Measurements from ENCODE around the gene LRPPRC. TPM values are rescaled to one million over a fixed set of nuclear protein-coding genes. Genes with fewer than 3 reads are reported as not detected.

The LRPPRC gene
- polyA plus RNA-seq, 1 donor: 89.1 TPM

DNA sequence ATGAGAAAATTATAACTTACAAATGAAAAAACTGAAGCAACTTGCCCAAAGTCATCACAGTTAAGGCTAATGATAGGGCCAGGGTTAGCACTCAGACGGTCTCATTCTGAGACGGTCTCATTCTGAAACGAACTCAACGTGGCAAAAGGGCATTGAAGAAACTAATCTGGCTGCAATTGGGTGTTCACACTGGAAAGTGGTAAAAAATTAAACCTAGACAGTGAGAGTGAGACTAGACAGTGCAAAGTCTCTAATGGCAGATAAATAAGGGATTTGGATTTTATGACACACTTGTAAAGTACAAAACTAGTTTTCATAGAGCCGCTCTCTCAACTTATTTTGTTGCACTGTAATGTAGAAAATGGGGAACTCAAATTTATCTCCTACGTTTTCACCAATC, 9.2 kb downstream of the LRPPRC start:
- H3K27ac ChIP-seq (ENCODE audit: low read length): no peak overlapping the region
- peaks cover 4% of the 10 kb centered on the region for H3K4me1 ChIP-seq (ENCODE audit: control insufficient read depth, insufficient read depth, low read length)
- no peak overlapping the region for H3K4me3 ChIP-seq (ENCODE audit: low read length)
- no peaks in the 10 kb centered on the region for H3K27me3 ChIP-seq (ENCODE audit: control insufficient read depth, insufficient read depth, low read length)
- DNase-seq: peak; percentile 18 to 61
- no peaks in the 10 kb centered on the region for H3K9me3 ChIP-seq (ENCODE audit: control insufficient read depth, low read depth, low read length)
- H3K36me3 ChIP-seq (ENCODE audit: control insufficient read depth, insufficient read depth, low read length): peaks cover 12% of the 10 kb centered on the region
- 21% methylated on average over 2 of the region's 6 CpGs for whole genome bisulfite sequencing (ENCODE audit: insufficient coverage, low lambda C conversion rate)

DNA sequence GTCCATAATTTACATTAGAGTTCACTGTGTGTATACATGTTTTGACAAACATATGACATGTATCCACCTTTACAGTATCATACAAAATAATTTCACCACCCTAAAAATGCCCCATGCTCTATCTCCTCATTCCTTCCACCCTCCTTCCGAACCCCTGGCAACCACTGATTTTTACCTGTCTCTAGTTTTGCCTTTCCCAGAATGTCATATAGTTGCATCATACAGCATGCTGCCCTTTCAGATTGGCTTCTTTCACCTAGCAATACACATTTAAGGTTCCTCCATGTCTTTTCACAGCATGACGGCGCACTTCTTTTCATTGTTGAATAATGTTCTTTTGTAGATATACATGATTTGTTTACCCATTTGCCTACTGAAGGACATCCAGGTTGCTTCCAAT, 10.4 kb downstream of the LRPPRC start:
- peaks cover 4% of the 10 kb centered on the region for H3K4me1 ChIP-seq (ENCODE audit: control insufficient read depth, insufficient read depth, low read length)
- H3K4me3 ChIP-seq (ENCODE audit: low read length): no peak overlapping the region
- no peak for DNase-seq
- WGBS (ENCODE audit: insufficient coverage, low lambda C conversion rate): 100% methylated on average over 1 of the region's 3 CpGs
- peaks cover 22% of the 10 kb centered on the region for H3K36me3 ChIP-seq (ENCODE audit: control insufficient read depth, insufficient read depth, low read length)
- H3K27ac ChIP-seq (ENCODE audit: low read length): no peak overlapping the region
- H3K9me3 ChIP-seq (ENCODE audit: control insufficient read depth, low read depth, low read length): no peaks in the 10 kb centered on the region
- H3K27me3 ChIP-seq (ENCODE audit: control insufficient read depth, insufficient read depth, low read length): no peaks in the 10 kb centered on the region

DNA sequence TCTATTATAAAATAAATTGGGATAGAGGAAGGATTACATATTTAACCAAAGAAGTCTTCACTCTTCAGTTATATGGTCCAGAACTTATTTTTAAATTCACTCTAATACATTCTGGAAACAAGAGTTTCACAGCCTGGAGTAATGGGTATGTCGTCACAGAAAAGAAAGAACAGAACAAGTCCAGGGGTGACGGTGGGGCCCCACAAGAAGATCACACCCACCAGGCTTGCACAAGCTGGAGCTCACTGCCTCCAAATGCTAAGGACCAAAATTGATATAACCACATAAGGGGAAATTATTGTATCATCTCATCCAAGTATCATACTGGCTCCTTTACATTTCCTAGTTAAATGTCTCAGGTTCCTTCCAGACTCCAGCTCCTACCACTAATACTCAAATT, 11.3 kb downstream of the LRPPRC start:
- no CpG with 5 or more reads among the region's 2 CpGs for WGBS (ENCODE audit: insufficient coverage, low lambda C conversion rate)
- H3K27ac ChIP-seq (ENCODE audit: low read length): no peak overlapping the region
- H3K4me3 ChIP-seq (ENCODE audit: low read length): no peak overlapping the region
- H3K4me1 ChIP-seq (ENCODE audit: control insufficient read depth, insufficient read depth, low read length): peaks cover 4% of the 10 kb centered on the region
- no peak for DNase-seq
- no peaks in the 10 kb centered on the region for H3K27me3 ChIP-seq (ENCODE audit: control insufficient read depth, insufficient read depth, low read length)
- H3K36me3 ChIP-seq (ENCODE audit: control insufficient read depth, insufficient read depth, low read length): peaks cover 29% of the 10 kb centered on the region
- H3K9me3 ChIP-seq (ENCODE audit: control insufficient read depth, low read depth, low read length): no peaks in the 10 kb centered on the region

DNA sequence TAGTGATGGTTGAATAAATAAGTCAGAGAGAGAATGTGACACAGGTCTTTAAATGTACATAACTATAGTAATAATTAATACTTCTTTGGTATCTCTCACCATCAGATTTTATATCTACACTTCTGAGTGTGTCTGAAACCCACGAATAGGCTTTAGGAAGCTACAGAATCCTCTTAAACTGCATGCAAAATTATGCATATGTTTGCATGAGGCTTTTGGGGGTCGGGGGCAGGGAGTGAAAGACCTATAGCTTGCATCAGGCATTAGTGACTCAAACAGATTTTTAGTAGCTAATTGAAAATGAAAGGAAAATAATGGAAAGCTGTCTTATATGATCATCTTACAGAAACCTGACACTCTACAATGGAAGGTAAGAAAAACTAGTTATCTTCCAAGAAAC, 14.9 kb downstream of the LRPPRC start:
- Histone ChIP-seq H3K27ac (ENCODE audit: low read length) (no peak overlapping the region), H3K4me3 (ENCODE audit: low read length) (no peak overlapping the region), H3K36me3 (ENCODE audit: control insufficient read depth, insufficient read depth, low read length) (peaks cover 31% of the 10 kb centered on the region), H3K27me3 (ENCODE audit: control insufficient read depth, insufficient read depth, low read length) (no peaks in the 10 kb centered on the region), H3K9me3 (ENCODE audit: control insufficient read depth, low read depth, low read length) (no peaks in the 10 kb centered on the region), H3K4me1 (ENCODE audit: control insufficient read depth, insufficient read depth, low read length) (no peaks in the 10 kb centered on the region)
- no peak for DNase-seq
- WGBS (ENCODE audit: insufficient coverage, low lambda C conversion rate): 100% methylated on average over 1 of the region's 2 CpGs

DNA sequence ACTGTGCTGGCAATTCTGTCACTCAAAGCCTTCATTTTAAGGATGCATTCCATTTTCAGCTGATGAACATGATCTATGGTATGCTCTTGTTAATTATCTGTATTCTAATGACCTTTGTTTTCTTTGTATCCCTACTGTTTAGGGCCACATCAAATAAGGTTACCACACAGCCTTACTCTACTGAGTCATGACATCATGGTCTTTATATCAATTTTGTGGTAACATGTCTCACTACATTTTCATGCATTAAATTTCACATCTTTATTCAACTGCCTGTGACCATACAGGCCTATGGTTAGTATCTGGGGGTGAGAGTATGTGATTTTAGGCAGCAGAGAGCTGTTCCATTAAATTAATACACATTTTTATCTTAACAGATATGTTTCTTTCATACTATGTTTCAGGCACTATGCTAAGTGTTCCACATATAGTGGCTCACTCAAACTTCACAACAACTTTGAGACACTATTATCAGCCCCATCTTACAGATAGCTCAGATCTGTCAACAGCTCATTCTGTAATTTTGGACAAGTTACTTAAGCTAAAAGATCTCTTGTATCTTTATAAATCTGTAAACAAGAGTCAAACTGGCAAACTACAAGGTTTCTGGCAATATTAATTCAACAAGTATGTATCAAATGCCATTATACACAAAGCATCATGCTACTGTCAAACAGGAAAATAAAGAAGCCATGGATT, 18.0 kb downstream of the LRPPRC start:
- DNase-seq: no peak
- no peak overlapping the region for H3K4me3 ChIP-seq (ENCODE audit: low read length)
- H3K27ac ChIP-seq (ENCODE audit: low read length): no peak overlapping the region
- H3K27me3 ChIP-seq (ENCODE audit: control insufficient read depth, insufficient read depth, low read length): no peaks in the 10 kb centered on the region
- H3K36me3 ChIP-seq (ENCODE audit: control insufficient read depth, insufficient read depth, low read length): peaks cover 51% of the 10 kb centered on the region
- H3K4me1 ChIP-seq (ENCODE audit: control insufficient read depth, insufficient read depth, low read length): no peaks in the 10 kb centered on the region
- H3K9me3 ChIP-seq (ENCODE audit: control insufficient read depth, low read depth, low read length): no peaks in the 10 kb centered on the region

DNA sequence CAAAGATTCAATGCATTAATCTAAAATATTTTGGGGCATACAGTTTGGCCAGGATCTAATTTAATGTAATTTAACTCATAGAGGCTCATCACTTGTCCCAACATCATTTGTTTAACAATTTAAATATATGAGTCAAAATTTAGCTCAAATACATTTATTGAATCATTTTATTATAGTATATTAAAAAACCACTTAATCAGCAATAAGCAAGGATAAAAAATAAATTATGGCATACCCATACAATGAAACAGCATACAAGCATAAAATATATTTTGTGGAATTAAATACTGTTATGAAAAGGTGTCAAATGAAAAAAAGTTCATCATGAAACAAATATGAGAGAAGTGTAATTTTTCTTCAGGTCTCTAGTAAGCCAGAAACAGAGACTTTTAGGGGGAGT, 34.9 kb downstream of the LRPPRC start:
- Histone ChIP-seq H3K9me3 (ENCODE audit: control insufficient read depth, low read depth, low read length) (no peaks in the 10 kb centered on the region), H3K36me3 (ENCODE audit: control insufficient read depth, insufficient read depth, low read length) (peaks cover 55% of the 10 kb centered on the region), H3K4me3 (ENCODE audit: low read length) (no peak overlapping the region), H3K27me3 (ENCODE audit: control insufficient read depth, insufficient read depth, low read length) (no peaks in the 10 kb centered on the region), H3K27ac (ENCODE audit: low read length) (no peak overlapping the region), H3K4me1 (ENCODE audit: control insufficient read depth, insufficient read depth, low read length) (no peaks in the 10 kb centered on the region)
- no peak for DNase-seq

DNA sequence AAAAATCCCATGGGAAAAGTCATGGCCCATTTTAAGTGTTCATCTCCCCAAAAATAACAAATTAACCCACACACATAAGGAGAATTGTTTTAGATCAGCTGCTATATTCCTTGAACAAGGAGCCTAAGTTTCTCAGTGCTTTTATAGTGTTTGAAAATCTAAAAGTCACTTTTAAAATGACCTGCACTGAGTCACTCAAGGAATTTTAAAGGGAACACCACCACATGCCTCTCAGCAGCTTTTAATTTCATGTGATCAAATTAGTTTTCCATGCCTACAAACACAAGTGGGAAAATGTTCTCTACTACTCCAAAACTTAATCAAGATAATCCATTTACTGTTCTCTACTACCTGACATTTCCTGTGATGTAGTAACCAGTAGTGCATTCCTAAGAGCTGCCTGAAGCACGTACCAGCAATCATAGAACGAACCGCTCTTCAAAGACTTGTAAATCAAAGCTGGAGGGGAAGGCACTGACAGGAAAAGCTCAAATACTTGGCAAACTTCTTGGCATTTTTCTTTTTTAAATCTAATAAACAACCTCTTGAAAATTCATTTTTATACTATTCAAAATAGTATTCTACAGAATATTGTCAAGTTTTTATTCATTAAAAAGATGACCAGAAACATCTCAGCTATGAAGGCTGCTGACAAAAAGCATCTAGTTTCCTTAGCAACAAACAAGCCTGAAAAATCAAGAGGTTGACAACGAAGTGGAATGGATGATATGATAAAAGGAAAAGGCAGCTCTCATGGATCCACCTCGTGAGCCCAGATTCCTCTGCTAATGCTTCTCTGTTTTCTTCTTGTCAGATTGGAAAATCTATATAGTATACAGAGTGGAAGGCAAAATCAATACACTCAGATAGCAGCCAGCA, 37.2 kb downstream of the LRPPRC start:
- Histone ChIP-seq H3K36me3 (ENCODE audit: control insufficient read depth, insufficient read depth, low read length) (peaks cover 72% of the 10 kb centered on the region), H3K27ac (ENCODE audit: low read length) (no peak overlapping the region), H3K27me3 (ENCODE audit: control insufficient read depth, insufficient read depth, low read length) (no peaks in the 10 kb centered on the region), H3K9me3 (ENCODE audit: control insufficient read depth, low read depth, low read length) (no peaks in the 10 kb centered on the region), H3K4me3 (ENCODE audit: low read length) (no peak overlapping the region), H3K4me1 (ENCODE audit: control insufficient read depth, insufficient read depth, low read length) (no peaks in the 10 kb centered on the region)
- DNase-seq: no peak
- WGBS (ENCODE audit: insufficient coverage, low lambda C conversion rate): 100% methylated on average over 1 of the region's 5 CpGs

DNA sequence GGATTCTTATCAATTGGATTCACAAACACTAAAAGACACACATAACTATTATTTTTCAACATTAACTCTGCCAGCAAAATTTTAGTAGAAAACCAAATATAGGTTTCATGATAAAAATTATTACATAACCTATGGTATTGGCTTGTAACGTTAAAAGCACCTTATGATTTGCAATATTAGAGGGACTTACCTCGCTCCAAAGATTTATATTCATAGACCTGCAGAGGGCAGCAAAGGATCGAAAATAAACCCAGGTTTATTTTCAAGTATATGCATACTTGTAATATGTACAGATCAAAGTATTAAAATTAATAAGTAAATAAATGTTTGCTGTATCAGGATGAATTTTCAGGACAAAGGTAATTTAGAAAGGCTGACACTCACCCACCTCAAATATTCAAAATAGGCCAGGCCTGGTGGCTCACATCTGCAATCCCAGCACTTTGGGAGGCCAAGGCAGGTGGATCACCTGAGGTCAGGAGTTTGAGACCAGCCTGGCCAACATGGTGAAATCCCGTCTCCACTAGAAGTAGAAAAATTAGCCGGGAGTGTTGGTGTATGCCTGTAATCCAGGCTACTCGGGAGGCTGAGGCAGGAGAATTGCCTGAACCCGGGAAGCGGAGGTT, 45.3 kb downstream of the LRPPRC start:
- WGBS (ENCODE audit: insufficient coverage, low lambda C conversion rate): no CpG with 5 or more reads among the region's 8 CpGs
- peak; percentile 14 to 21 for DNase-seq
- H3K36me3 ChIP-seq (ENCODE audit: control insufficient read depth, insufficient read depth, low read length): peaks cover 56% of the 10 kb centered on the region

DNA sequence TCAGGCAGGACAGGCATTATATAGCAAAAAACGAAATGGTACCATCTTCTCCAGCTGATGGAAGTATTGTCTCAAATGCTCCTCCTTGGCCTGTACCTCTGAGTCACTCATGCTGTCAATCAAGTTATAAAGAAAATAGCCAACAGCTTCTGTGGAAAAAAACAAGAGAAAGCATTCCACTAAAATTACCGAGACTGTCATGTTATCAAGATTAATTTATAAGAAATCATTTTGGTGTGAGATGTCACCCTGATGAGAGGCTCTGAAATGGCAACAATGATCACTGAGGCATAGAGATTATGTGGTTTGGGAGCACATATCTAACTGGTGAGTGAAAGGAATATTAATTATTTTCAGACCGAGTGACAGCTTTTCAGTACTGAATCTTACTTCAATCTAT, 47.4 kb downstream of the LRPPRC start:
- no peak overlapping the region for H3K4me3 ChIP-seq (ENCODE audit: low read length)
- DNase-seq: no peak
- H3K4me1 ChIP-seq (ENCODE audit: control insufficient read depth, insufficient read depth, low read length): no peaks in the 10 kb centered on the region
- no peak overlapping the region for H3K27ac ChIP-seq (ENCODE audit: low read length)
- peaks cover 53% of the 10 kb centered on the region for H3K36me3 ChIP-seq (ENCODE audit: control insufficient read depth, insufficient read depth, low read length)
- no peaks in the 10 kb centered on the region for H3K9me3 ChIP-seq (ENCODE audit: control insufficient read depth, low read depth, low read length)
- H3K27me3 ChIP-seq (ENCODE audit: control insufficient read depth, insufficient read depth, low read length): no peaks in the 10 kb centered on the region
- no CpG with 5 or more reads among the region's 3 CpGs for WGBS (ENCODE audit: insufficient coverage, low lambda C conversion rate)

More for the DNA sequence above, 45.3 kb downstream of the LRPPRC start:
- Histone ChIP-seq H3K4me3 (ENCODE audit: low read length) (no peak overlapping the region), H3K27me3 (ENCODE audit: control insufficient read depth, insufficient read depth, low read length) (no peaks in the 10 kb centered on the region), H3K9me3 (ENCODE audit: control insufficient read depth, low read depth, low read length) (no peaks in the 10 kb centered on the region), H3K4me1 (ENCODE audit: control insufficient read depth, insufficient read depth, low read length) (no peaks in the 10 kb centered on the region), H3K27ac (ENCODE audit: low read length) (no peak overlapping the region)

DNA sequence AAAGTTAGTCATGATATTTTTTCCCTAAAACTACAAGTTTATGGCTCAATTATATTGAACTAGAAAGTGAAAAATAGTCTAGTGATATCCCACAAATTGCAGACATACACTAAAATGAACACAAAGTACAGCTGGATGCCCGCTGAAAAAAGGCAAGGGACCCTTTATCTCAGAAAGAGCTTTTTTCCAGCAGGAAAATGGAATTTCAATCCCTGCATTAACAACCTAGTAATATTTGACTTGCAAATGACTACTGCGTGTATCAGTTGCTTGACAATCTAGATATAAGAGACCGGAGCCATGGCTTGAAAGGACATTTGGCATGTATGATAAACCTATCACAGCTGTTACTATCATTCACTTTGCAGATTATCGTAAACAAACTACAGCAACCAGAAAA, 49.1 kb downstream of the LRPPRC start:
- H3K4me1 ChIP-seq (ENCODE audit: control insufficient read depth, insufficient read depth, low read length): no peaks in the 10 kb centered on the region
- H3K27me3 ChIP-seq (ENCODE audit: control insufficient read depth, insufficient read depth, low read length): no peaks in the 10 kb centered on the region
- no peaks in the 10 kb centered on the region for H3K9me3 ChIP-seq (ENCODE audit: control insufficient read depth, low read depth, low read length)
- H3K4me3 ChIP-seq (ENCODE audit: low read length): no peak overlapping the region
- no peak overlapping the region for H3K27ac ChIP-seq (ENCODE audit: low read length)
- no peak for DNase-seq
- no CpG with 5 or more reads among the region's 4 CpGs for WGBS (ENCODE audit: insufficient coverage, low lambda C conversion rate)
- peaks cover 52% of the 10 kb centered on the region for H3K36me3 ChIP-seq (ENCODE audit: control insufficient read depth, insufficient read depth, low read length)
